Measurements from ENCODE around the gene UQCR10.

Gene UQCR10

DNA sequence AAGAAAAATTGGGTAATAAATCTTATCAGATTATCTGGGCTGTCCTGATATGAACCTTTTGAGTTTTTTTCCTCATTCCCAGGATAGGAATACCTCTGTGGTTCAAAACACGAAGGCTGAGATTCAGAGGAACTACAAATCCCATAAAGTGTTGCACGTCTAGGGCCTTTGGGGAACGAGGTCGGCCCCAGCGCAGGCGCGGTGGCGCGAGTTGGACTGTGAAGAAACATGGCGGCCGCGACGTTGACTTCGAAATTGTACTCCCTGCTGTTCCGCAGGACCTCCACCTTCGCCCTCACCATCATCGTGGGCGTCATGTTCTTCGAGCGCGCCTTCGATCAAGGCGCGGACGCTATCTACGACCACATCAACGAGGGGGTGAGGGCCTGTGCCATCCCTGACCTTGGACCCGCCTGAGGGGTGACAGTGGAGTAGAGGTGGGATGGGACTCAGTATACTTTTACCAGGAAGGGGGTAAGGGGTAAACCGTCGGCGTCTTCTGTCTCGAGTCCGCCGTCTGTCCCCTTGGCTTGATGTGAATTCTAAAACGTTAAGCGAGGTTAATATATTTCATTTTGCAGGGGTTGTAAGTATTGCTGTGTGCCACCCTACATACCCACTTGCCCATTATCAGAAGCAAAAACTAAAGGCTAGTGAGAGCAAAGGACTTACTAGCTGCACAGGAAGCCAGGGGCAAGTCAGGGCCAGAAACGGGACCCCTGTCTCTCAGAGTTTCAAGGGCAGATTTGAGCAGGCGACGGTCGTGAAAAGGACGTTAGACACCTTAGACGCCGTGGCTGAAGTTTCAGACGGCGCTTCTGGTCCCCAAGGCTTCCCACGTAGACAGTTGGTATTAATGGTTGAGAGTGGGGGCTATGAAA is at the start of gene UQCR10:
UQCR10 (plus strand) TSS at position 199 of the 881 bp plus-strand sequence; CDS start at position 229, 30 bp downstream.
- DNase-seq: peak; percentile 95

DNA sequence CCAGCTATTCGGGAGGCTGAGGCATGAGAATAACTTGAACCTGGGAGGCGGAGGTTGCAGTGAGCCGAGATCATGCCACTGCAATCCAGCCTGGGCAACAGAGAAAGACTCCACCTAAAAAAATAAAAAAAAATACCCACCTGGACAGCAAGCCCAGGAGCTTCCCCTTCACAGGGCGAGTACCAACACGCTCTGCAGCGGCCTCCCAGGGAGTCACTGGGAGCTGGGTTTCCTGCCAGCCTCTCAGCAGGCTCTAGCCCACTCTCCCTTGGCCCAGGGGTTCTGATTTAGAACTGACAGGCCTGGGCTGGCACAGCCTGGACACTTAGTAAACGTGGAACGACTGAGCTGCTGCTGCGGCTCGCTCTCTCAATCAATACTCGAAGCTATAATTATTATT is 49.4 kb upstream of the UQCR10 start:
- no peak for DNase-seq

DNA sequence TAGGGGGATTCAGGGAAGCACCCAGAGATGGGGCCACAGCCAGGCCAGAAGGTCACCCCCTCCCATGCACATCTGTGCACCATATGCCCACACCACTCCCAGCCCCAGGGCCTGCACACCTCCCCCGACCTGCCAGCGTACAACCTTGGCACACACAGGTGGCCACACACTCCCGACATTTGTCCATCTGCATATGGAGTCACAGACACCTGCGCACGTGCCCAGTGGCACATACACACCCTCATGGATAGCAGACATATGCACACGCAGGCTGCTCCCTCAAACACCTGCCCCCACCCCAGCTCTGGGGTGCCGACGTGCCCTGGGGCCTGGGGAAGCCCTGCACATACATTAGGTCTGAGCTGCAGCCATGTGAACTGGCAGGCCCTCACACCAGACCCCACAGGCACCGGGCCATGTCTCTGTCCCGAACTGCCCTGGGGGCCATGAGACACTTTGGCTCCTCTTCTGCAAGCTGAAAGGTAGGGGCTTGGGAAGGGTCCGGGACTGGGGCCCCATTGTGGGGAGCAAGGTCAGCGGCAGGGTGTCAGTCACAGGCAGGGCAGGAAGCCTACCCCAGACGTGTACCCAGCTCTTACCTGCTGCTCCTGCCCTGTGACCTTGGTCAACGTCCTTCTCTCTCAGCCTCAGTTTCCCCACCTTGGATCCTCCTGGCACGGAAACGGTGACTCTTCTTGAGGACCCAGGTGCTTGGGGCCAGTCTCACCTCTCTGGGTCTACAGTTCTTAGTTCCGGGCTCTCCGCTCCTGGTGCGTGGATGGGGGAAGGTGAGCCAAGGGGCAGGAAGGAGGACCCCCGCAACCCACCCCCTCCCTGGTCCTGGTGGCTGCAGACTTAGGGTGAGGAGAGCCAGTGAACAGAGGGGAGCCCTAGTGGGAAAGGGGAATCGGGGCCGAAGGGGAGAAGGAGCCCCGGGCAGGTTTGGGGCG is 47.9 kb upstream of the UQCR10 start:
- no peak for DNase-seq

DNA sequence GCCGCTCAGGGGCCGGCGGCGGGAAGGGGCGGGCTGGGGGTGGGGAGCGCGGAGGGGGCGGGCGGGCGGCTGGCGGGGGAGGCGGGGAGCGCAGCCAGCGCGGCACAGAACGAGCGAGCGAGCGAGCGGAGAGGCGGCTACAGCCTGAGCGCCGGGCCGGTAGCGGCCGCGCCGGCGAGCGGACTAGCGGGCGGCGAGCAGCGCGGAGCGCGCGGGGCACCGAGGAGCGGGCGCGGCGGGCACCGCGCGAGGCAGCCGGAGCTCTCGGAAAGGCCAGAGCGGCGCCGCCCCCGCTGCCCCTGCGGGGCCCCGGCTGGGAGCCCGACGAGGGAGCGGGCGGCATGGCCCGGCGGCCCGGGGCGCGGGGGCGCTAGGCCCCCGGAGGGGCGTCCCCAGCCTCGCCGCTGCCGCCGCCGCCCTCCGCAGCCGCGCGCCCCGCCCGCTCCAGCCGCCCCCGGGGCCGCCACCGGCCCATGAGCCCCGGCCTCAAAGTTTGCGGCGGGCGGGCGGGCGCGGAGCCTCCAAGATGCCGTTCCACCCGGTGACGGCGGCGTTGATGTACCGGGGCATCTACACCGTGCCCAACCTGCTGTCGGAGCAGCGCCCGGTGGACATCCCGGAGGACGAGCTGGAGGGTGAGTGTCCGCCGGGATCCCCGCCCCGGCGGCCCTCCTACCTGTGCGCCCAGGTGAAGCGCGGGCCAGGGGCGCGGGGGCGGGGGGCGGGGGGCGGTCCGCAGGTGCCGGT is 47.1 kb upstream of the UQCR10 start, which contains the start of gene CABP7:
CABP7 (plus strand) TSS at position 105 of the 747 bp plus-strand sequence; CDS start at position 527, 422 bp downstream.
- DNase-seq: no peak

DNA sequence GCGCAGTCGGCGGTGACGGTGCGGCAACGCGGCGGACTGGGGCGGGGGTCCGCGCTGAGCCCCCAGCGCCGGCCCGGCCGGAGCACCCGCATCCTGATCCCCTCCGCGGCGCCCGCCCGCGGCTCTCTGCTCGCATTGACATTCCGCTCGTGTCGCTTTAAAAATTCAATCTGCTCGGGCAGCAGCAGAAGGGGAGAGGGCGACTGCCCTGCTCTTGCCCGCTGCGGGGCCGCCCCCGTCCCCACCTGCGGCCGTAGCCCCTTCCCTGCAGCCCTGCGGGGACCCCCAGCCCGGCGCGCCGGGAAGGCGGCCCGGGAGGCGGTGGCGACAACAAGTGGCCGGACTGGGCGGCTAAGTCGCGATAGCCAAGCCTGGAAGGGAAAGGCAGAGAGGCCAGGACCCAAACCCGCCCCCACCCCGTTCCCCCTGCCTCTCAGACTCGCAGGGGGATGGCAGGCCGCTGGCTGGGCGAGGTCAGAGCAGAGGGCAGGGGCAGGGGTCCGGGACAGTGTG is 46.3 kb upstream of the UQCR10 start:
- DNase-seq: no peak

DNA sequence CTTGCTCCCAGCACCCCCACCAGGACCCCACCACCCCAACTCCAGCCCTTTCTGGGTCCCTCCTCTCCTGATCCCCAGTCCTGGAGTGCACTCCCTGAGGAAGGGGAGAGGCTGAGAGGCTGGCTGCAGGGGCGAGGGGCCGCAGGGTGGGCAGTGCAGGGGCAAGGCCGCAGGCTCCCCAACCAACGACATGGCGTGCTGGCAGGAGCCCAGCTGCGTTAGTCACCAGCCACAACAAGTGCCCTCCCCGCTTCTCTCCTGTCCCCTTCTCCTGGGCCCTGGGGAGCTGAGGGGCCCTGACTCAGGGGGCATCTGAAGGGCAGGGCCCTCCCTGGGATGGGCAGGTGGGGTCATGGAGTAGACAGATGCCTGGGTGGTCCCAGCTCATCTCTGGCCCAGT is 45.0 kb upstream of the UQCR10 start:
- DNase-seq: no peak

DNA sequence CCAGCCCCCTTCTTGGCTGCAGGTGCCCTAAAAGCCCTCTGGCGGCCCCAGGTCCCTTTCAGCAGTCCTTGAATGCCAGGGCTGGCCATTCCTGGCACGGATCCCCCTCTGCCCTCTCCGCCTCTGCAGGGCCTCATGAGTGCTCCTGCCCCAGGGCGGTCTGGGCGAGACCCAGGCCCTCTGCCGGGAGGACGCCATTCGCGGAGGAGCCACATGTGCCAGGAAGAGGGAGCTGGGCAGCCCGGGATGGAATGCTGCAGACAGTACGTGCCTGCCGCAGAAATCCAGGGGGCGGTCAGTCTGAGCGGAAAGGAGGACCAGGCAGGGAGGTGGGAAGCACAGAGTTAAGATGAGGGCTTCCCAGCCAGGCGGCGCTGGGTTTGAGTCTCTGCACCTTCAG is 44.6 kb upstream of the UQCR10 start:
- no peak for DNase-seq

DNA sequence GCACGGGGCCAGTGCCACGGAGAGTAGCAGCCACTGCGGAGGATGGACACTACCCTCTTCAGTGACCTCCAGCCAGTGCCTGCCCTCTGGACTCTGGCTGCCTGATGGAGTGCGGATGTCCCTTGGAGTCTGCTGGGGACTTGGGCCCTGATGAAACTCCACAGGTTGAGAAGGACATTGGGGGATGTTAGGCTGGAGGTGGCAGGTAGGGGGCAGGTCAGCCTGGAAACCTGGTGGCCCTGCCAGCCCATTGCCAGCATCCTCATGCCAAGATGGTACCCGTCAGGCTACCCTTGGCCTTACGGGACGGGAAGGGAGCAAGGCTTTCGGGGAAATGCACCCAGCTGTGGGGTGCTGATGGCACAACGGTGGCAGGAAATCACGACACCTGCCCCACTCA is 43.4 kb upstream of the UQCR10 start:
- no peak for DNase-seq

DNA sequence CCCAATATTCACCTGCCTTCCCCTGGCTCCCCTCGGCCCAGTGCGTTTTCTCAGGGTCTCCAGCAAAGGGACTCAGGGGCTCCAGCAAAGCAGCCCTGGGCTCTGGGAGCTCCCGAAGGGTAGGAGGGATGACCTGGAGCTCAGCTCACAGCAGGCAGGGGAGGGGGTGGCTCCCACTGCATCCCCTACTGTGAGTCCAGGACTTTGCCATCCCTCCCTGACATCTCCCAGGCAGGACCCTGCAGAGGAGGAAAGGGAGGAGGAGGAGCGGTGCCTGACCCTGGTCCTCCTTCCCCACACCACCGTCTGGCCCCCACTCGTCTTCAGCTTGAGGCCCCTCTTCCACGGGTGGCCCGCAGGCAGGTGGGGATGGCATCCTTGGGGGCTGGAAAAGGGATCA is 42.3 kb upstream of the UQCR10 start:
- no peak for DNase-seq

DNA sequence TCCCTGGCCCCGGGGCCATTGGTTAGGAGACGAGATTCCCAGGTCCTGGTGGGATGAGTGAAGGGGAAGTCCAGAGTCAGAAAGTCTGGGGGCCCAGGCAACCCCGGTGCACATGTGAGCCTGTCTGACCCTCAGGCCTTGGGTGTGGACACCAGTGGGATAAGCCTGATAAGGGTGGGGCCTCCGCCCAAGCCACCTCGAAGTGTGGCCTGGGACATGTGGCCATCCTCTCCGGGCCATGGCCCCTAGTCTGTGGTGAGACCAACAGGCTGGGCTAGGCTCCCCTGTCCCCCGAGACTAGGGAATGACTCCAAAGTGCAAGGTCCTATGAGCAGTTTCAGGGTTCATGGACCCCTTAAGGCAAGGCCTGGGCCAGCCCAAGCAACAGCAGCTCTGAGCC is 41.1 kb upstream of the UQCR10 start:
- no peak for DNase-seq

DNA sequence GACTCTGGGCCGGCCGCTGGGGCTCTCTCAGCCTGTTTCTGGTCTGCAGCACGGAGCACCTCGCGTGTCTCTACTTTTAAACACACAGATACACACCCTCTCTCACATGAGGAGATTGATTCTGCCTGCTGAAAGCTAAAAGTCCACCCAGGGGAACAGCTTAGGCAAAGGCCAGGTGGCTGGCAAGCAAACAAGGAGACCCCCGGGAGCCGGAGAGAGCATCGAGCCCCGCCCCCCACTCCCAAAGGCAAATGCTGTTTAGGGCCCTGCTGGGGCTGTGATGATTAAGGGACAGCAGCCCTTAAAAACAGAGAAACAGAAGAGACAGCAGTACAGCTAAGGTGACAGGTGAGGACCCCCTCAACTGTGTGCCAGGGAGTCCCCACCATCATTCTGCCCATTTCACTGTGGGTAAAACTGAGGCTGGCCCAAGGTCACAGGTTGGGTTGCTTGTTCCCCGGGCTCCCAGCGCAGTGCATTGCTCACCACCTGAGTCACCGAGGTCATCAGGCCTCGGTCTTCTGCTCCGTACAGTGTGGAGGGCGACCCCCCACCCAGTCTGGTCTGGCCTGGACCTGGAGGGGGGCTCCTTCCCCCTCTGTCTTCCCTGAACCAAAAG is 40.5 kb upstream of the UQCR10 start:
- DNase-seq: no peak

DNA sequence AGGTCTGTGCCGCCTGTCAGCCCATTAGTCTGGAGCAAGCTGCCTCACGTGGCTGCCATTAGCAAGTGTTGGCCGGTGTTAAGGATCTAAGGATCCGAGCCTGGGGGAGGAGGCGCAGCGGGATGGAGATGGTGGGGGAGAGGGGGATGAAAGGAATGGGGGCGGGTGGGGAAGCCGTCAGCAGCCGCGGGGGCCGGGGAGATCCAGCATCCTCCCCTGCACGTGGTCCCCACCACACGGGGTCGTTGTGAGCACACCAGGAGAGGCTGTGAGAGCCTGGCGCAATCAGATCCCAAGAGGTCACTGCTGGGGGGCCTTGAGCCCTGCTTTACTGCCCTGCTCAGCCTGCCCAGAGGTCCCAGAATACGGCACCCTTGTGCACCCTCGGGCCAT is 40.0 kb upstream of the UQCR10 start:
- DNase-seq: no peak

DNA sequence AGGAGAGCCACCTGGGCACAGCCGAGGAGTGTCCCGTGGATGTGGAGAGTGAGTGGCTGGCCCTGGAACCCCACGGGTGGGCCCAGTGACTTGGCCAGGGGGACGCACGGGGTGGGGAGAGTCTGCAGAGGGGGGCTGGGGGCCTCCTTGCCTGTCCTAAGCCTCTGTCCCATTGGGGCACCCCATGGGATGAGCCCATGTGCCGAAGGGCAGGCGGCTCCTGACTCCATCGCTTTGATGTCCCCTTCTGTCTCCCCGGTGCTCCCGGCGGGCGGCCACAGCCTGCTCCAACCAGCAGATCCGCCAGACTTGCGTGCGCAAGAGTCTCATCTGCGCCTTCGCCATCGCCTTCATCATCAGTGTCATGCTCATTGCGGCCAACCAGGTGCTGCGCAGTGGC is 38.0 kb upstream of the UQCR10 start:
- no peak for DNase-seq

DNA sequence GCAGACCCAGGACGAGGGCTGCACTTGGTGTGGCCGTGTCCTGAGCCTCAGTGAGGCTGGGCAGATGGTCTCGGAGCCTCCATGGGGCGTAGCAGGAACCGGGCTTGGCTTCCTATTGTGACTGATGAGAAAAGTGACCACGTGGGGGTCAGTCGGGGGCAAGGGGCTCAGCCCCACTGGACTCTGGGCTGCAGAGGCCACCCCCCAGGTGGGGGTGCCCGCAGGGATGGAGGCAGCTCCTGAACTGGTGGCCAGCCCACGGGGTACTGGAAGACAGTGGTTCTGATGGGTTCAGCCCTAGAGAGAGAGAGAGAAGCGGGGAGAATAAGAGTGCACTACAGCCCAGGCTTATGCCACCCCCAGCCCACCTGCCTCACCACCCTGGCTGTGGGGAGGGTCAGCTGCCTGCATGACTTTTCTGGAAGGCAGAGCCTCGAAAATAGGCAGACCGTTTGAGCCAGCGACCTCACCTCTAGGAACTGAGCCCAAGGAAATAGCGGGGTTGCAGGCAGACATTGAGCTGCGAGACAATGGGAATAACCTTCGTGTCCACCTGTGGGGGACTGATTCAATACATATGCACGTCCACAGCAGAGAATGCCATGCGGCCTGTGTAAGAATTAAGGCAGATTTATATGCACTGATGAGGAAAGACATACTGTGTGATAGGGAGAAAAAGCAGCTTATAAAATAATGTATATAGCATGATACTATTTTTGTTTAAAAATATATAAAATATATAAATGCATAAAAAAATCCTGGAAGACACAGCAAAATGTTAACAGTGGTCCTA is 35.9 kb upstream of the UQCR10 start:
- DNase-seq: no peak

DNA sequence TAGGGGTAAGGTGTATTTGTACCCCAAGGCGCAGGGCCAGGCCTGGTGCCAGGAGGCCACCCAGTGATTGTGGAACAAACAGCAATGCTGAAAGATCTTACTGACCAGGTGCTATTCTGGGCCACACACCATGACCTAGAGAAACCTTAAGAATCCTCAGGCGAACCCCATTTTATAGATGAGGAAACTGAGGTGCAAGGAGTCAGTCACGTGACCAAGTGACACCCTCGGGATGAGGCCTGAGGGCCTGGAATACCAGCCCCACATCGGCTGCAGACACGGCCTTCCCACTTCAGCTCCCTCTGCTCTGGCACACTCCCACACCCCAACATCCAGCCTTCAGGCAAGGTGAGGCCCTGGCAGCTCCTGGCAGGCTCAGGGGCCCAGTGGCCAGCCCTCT is 34.3 kb upstream of the UQCR10 start:
- DNase-seq: no peak

DNA sequence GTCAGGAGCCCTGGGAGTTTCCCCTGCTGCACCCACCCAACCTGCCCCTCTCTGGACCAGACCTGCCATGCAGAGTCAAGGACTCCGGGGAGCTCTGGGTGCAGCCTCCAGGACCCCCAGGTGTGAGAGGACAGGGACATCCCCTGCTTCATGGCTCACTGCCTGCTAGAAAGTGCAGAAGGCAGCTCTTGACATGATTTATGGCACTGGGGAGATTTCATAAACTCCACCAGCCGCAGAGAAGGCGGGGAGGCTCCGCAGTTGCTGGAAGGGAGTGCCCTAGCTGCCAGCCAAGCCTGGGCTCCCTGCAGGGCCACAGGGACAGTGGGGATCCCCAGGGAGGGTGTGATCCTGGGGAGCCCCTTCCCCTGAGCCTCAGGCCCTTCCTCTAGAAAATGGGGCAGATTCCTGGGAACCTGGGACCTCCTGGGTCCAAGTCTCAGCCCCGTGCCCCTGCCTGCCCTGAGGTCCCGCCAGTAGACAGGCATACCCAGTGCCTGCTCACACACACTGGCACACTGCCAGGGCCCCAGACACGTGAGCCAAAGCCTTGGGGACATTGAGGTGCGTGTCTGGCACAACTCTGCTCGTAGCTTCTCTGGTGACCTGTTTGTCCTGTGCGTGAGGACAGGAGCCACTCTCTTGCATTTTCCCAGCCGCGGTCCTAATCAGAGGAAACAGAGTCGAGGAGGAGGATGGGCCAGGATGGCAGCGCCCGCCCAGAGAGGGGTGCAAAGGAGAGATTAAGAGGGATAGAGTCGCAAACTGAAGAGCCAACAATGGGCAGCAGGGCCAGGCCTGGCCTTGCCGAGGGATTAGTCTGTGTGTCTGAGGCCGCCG is 33.6 kb upstream of the UQCR10 start:
- DNase-seq: peak; percentile 22

DNA sequence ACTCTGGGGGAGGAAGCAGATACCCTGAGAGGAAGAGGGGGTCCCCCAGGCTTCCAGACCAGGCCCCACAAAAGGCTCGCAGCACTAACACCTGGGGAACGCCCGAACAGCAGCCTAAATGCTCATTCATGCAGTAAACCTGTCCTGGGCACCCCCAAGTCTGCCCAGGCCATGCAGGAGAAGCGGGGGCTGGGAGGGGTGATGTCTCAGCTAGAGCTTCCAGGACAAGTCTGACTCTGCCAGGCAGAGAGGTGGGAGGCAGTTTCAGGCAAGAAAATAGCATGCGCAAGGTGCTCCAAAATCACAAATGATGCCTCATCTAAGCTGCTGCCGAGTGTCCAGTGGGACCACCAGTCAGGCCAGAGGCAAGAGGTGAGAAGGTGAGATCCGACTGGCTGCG is 32.8 kb upstream of the UQCR10 start:
- DNase-seq: no peak

DNA sequence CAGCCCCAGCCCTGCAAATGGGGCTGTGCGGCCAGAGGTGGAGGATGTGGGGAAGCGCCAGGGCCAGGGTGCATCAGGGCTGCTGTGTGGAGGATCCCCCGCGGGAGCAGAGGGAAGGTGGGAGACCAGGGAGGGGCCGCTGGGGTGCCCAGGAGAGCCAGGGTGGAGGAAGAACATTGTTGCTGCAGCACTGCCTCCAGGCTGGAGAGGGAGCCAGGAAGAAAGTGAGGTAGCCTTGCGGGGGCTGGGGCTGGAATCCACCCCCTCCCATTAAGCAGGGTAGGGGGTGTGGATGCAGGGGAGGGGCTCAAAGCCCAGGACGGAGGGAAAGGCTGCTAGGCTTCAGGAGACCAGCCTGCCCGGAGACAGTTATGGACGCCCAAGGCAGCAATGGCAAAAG is 32.3 kb upstream of the UQCR10 start:
- no peak for DNase-seq

DNA sequence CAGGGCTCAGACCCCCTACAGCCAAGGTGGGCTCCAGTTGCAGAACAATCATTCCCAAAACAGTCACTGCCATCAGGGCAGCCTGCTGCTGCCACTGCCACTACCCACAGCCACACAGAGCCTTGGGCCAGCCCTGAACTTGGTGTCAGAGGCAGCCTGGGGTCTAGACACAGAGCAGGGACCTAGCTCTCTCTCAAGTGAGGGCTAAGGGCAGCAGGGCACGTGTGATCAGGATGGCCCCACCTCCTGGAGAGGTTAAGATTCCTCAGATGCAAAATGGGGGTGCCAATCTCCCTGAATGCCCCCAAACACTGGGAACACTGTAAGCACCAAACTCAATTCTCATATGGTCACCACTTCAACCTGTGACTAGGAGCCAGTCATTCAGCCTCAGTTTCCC is 31.8 kb upstream of the UQCR10 start:
- no peak for DNase-seq

All from KG1 (cell line).